HG02970 (cell line): Measurements from ENCODE around the gene FAM185A.
"Not testable (repeated sequence)": the region's sequence is repeated elsewhere in the genome, so short reads cannot be mapped to it uniquely, and the experiment has no call there.

Source experiments
- ATAC-seq: cut with Tn5 transposase; IDR thresholded peaks from one replicate; pipeline ENCODE4 v1.9.1; 2021; ENCODE audit warnings: mild to moderate bottlenecking, moderate library complexity, moderate number of reproducible peaks; ENCODE audit not compliant: unreplicated experiment, low FRiP score

Gene FAM185A

DNA sequence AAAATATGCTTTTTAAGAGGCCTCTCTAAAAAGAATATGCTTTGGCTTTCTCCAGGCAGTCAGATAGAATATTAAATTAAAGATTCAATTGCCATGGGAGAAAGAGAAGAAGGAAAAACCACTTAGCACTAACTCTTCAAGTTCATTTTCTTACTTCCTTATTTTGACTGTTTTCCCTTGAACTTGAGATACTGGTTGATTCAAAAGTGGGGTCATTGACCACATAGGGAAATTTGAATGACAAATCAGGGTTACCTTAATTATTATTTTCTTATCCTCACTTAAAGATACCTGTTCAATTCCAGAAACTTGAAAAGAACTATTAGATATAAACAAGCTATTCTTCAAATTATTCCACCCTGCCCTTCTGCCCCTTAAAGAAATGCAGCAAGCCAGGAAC is 27.4 kb downstream of the FAM185A start:
- not testable (repeated sequence) for ATAC-seq

DNA sequence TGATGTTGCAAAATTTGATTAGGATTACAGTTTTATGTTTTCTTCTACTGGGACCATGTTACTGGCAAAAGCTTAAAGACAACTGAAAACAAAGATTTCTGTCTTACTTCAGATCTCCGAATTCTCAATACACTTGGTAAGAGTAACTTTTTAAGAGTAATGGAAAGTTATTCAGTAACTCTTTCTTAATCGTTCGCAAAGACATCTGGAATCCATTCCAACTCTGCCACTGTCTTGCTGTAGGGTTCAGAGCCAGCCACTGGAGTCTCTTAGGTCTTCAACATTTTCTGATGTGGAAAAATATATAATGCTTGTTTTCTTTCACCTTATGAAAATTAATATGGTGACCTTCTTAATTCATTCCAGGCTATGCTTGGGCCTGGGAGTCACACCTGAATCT is 29.9 kb downstream of the FAM185A start:
- not testable (repeated sequence) for ATAC-seq

DNA sequence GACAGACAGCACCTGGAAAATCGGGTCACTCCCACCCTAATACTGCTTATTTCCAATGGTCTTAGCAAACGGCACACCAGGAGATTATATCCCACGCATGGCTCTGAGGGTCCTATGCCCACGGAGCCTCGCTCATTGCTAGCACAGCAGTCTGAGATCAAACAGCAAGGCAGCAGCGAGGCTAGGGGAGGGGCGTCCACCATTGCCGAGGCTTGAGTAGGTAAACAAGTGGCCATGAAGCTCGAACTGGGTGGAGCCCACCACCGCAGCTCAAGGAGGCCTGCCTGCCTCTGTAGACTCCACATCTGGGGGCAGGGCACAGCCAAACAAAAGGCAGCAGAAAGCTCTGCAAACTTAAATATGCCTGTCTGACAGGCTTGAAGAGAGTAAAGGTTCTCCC is 32.1 kb downstream of the FAM185A start:
- not testable (repeated sequence) for ATAC-seq

DNA sequence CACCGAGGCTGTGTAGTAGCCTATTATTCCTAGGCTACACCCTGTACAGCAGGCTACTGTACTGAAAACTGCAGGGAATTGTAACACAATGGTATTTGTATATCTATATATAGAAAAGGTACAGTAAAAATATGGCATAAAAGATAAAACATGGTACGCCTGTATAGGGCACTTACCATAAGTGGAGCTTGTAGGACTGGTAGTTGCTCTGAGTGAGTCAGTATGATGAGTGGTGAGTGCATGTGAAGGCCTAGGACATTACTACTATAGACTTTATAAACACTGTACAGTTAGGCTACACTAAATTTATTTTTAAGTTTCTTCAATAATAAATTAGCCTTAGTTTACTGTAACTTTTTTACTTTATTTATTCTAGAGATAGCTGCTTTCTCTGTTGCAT is 40.0 kb downstream of the FAM185A start:
- not testable (repeated sequence) for ATAC-seq

GRCh38 chr7:102790364-102791100 is 41.7 kb downstream of the FAM185A start:
- ATAC-seq = not testable (repeated sequence)

GRCh38 chr7:102791367-102791766 is 42.6 kb downstream of the FAM185A start:
- not testable (repeated sequence) for ATAC-seq

GRCh38 chr7:102791831-102792230 is 43.0 kb downstream of the FAM185A start:
- not testable (repeated sequence) for ATAC-seq

- ATAC-seq = not testable (repeated sequence)
Observed at GRCh38 chr7:102794567-102794966, 45.8 kb downstream of the FAM185A start.

DNA sequence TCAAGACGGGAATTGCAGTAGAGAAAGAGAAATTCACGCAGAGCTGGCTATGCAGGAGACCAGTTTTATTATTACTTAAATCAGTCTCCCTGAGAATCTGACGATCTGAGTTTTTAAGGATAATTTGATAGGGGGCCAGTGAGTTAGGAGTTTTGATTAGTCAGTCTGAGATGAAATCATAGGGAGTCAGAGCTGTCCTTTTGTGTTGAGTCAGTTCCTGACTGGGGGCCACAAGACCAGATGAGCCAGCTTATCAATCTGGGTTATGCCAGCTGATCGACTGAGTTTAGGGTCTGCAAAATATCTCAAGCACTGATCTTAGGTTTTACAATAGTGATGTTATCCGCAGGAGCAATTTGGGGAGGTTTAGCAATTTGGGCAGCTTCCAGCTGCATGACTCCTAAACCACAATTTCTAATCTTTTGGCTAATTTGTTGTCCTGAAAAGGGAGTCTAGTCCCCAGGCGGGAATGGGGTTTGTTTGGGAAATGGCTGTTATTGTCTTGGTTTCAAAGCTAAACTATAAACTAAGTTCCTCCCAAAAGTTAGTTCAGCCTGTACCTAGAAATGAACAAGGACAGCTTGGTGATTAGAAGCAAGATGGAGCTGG is 47.3 kb downstream of the FAM185A start:
- not testable (repeated sequence) for ATAC-seq

DNA sequence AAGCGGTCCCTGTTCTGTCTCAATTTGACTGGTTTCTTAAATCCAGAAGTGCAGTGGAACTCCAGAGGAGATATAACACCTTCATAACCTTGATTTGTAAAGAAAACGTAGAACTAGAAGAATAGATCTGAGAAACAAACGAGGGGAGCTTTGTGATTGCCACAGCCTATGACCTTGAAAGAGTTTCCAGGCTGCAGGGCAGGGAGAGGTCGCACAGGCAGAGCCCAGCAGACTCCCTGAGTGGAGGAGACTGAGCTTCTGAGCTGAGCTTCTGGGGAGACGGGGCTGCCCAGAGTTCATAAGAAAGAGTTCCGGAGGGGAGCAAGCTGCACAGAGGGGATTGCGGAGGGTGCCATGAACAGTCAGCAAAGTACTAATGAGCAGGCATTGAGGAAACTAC is 57.8 kb downstream of the FAM185A start:
- ATAC-seq = no peak

DNA sequence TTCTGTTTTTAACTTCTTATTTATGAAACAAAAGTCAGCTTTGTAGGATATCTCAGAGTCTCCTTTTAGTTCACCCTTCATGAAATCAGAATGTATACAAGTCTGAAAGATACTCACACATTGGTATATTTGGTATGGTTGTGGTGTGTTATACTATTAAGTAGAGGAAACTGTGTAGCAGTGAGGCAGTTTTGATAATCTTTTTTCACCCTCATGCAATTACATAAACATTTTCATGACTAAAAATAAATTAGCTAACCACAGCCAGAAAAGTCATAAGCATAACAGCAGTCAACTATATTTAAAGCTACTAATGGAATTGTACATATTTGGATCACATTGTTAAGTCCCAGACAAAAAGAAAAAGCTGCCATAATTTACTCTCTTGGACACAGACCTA is 62.1 kb downstream of the FAM185A start:
- ATAC-seq = no peak

DNA sequence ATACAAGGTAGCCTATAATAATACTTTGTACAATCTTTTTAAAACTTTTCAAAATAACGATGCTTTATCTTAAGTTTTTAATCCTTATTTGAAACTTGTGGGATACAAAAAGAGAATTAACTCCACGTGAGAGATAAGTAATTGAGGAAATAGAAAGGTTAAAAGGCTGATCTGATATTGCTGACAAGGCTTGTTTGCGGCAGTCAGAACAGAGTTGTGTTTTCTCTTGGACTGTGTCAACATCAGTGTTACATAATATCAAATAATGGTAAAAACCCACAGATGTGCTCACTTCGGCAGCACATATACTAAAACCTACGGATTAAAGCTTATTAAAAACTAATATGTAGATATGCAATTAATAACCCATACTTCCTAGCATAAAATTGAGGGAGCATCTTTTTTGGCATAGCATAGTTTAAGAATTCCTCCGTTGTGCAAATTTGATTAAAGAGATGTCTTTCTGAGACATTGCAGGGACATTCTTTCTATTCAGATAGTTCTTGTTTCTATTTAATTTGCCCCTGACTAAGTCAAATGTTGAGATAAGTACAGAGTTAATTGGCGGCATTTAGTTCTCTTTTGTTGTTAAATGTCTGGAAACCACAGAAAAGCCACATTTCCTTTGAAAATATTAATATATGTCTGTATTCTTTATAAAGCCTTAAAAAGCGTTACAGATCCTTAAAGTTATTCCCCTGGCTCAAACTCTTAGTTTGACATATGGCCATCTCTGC is 63.3 kb downstream of the FAM185A start:
- ATAC-seq = no peak

- no peak for ATAC-seq
Observed at GRCh38 chr7:102813191-102814024, 64.6 kb downstream of the FAM185A start.

DNA sequence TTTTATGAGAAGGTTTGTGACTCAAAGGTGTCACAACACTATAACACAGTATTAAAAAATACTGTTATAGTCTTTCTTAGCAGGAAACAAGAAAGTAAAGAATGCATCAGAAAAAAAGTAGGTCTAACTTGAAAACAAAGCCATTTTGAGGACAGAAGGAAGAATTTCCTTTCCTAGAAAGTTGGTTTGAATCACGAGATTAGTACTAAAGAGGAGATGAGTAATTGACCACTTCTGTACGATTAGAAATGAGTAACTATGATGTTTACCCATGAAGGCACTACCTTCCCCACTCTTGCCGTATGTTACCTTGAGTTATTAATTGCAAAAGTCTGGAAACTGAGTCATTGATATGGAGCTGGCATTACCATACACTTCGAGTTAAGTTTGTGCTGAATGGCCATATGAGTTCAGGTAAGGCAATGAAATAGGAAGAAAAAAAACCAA is 65.2 kb downstream of the FAM185A start:
- ATAC-seq = no peak

GRCh38 chr7:102817616-102818573 is 69.1 kb downstream of the FAM185A start:
- ATAC-seq = no peak

DNA sequence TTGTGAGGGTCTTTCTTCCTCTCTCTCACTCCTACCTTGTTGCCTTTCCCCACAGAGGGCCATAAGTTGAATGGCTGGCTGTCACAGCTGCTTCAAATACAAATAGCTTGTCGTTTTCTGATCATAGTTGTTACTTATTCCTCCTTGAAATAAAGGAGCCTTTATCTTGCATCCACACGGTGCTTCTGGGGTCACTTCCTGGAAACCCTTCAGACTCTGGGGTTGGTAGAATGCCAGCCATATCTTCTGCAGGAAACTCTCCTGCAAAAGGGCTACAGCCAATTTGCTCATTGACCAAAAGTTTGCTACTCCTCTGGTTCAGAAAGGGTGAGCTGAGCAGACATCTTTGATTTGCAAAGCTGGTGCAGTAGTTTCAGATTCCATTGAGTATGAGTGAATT is 70.4 kb downstream of the FAM185A start:
- no peak for ATAC-seq

DNA sequence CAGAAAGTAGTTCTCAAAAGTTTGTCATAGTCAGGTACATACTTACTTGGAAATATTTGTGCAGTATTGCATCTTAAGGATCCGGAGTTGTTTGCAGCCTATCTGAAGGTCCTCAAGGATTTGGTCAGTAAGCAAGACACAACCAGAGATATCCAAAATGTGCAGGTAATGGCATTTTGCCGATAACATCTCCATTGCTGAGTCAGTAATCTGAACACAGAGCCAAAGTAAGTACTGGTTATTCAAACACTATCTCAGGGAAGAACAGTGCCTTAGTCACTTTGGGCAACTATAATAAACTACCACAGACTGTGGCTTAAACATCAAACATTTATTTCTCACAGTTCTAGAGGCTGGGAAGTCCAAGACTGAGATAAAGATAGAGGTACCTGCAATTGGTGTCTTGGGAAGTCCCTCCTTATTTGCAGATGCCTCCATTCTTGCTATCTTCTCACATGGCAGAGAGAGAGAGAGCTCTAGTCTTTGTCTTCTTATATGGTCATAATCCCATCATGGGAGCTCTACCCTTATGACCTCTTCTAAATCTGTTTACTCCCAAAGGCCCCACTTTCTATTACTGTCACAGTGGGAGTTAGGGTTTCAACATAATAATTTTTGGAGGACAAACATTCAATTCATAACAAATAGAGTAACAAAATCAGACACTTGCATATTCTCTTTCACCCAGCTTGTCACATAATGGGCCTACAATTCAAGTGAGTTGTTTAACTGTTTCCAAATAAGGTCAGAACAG is 73.4 kb downstream of the FAM185A start:
- no peak for ATAC-seq

DNA sequence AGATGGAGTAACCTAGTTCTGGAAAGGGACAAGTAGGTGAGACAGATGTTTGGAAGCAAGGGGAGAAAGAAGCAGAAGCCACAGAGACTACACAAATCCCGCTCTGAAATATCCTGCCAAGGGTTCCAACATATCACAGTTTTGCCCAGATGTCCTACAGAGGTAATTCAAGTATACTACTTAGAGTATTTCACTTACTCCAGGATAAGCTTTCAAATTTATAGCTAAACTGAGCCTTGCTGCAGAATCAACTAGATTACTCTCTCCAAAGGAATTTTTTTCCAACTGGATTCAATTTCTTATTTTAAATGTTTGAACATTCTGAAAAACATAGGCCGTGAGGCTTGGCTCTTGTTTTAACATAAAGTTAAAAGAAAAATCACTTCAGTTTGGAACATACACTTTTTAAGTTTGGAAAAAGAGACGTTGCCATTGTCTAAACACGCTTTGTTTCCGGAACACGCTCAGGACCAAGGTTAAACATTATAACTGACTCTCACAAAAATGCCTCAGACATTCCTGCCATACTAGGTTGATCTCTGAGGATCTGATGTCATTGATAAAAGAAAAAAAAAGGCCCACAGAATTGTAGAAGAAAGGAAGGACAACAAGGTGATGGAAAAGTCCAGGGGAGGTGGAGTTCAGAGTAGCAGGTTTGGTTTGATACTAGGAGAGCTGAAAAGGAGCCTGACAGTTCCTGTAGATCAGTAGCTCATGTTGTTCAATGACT is 74.8 kb downstream of the FAM185A start:
- ATAC-seq = no peak
